Heart left ventricle (tissue), 13 donors: ENCODE data around the gene HAUS2.

Experiments used
- POLR2A ChIP-seq, 2 donors: fragments of 450-650 bp; IDR thresholded peaks; one replicate each; pipeline ENCODE4 v1.6.1; 2017; ENCODE audit warnings: antibody characterized with exemption in 2 of 2, mild to moderate bottlenecking in 2 of 2, moderate library complexity in 2 of 2
- TF ChIP-seq, protein P1 (sequence below), 12 donors: fragments of 200-600 bp; sonication (generic) in 4 of 12; IDR thresholded peaks; one replicate each; pipeline versions ENCODE4 v1.5.0 to v1.8.0; 2018 to 2022; ENCODE audit warnings: antibody characterized with exemption in 12 of 12, mild to moderate bottlenecking in 5 of 12
- donor health status: ischemic (EF 13 %, LVEDD 7.1; RV severe dilation, severe dysfunction).
- donor health status: DM: no; HTN: yes; CAD: no.
- donor health status: DM: no; HTN: no; CAD: no.
- donor health status: ischemic (EF 25% LVEDD 6.9; RV normal size, moderate dysfunction).
- donor health status: ischemic (EF 25% LVEDD 5.7; RV mildly dilated, moderate dysfunction).
- donor health status: ischemic (EF 35%, LVEDD 5.7; RV mildly dilated, moderate dysfunction).
- donor health status: nonischemic (EF 11% LVEDD 7.7; RV severe dilation, severe dysfunction).
- donor health status: DM: yes; HTN: yes; CAD: no.
- donor health status: PGD.
- donor health status: ischemic (EF 29% LVEDD 5.4; RV normal size, mild dysfunction).
- donor health status: nonischemic (EF 23%, LVEDD 6.1; RV moderate dilation, normal function).

DNA sequence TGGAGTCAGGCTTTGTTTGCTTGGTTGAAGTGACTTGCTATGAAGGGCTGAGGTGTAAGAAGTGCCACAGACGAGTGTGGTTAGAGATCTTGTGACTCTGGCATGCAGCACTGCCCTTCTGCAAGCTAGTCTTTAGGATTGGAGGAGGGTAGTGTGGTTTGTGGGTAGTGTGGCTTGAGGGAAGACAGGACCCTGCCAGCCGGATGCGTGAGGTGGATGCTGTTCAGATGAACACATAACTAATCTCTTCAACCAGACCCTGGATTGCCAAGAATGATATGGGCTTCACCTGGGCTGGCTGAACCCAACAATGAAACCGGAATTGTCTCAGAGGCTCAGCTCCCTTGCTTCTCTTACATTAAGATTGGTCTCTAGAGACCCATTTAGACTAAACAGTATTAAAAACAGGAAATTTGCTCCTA is 59.5 kb downstream of the HAUS2 start:
- TF ChIP-seq, protein P1, sequence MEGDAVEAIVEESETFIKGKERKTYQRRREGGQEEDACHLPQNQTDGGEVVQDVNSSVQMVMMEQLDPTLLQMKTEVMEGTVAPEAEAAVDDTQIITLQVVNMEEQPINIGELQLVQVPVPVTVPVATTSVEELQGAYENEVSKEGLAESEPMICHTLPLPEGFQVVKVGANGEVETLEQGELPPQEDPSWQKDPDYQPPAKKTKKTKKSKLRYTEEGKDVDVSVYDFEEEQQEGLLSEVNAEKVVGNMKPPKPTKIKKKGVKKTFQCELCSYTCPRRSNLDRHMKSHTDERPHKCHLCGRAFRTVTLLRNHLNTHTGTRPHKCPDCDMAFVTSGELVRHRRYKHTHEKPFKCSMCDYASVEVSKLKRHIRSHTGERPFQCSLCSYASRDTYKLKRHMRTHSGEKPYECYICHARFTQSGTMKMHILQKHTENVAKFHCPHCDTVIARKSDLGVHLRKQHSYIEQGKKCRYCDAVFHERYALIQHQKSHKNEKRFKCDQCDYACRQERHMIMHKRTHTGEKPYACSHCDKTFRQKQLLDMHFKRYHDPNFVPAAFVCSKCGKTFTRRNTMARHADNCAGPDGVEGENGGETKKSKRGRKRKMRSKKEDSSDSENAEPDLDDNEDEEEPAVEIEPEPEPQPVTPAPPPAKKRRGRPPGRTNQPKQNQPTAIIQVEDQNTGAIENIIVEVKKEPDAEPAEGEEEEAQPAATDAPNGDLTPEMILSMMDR (IDR thresholded peaks at IDR 0.05): no peak
- TF ChIP-seq POLR2A (IDR thresholded peaks at IDR 0.05): no peak
